GM19372 (cell line): Measurements from ENCODE around the gene DPH3.

Experiments used
- ATAC-seq: cut with Tn5 transposase; IDR thresholded peaks from one replicate; pipeline ENCODE4 v1.9.1; 2021; ENCODE audit warnings: mild to moderate bottlenecking, low read depth, moderate library complexity; ENCODE audit not compliant: unreplicated experiment

DPH3 gene

GRCh38 chr3:16258177-16258576, 6.6 kb downstream of the DPH3 start:
- no peak for ATAC-seq

GRCh38 chr3:16257309-16257708, 7.4 kb downstream of the DPH3 start:
- no peak for ATAC-seq

GRCh38 chr3:16255726-16256125, 9.0 kb downstream of the DPH3 start:
- ATAC-seq: no peak

- no peak for ATAC-seq
Measured at GRCh38 chr3:16255326-16255725, 9.4 kb downstream of the DPH3 start.

GRCh38 chr3:16254916-16255315, 9.8 kb downstream of the DPH3 start:
- no peak for ATAC-seq

GRCh38 chr3:16253601-16254000, 11.1 kb downstream of the DPH3 start:
- ATAC-seq: no peak

- ATAC-seq: no peak
Measured at GRCh38 chr3:16252988-16253387, 11.8 kb downstream of the DPH3 start.

- no peak for ATAC-seq
Measured at GRCh38 chr3:16252243-16252978, 12.3 kb downstream of the DPH3 start.

- ATAC-seq: no peak
Measured at GRCh38 chr3:16251316-16252085, 13.2 kb downstream of the DPH3 start.

GRCh38 chr3:16249886-16250285, 14.9 kb downstream of the DPH3 start:
- ATAC-seq: no peak

- ATAC-seq: no peak
Measured at GRCh38 chr3:16249336-16249735, 15.4 kb downstream of the DPH3 start.

- ATAC-seq: no peak
Measured at GRCh38 chr3:16248556-16248955, 16.2 kb downstream of the DPH3 start.

GRCh38 chr3:16247282-16248061, 17.3 kb downstream of the DPH3 start:
- ATAC-seq: peak; percentile 85

GRCh38 chr3:16245609-16246008, 19.1 kb downstream of the DPH3 start:
- no peak for ATAC-seq

- ATAC-seq: no peak
Measured at GRCh38 chr3:16243706-16244490, 20.8 kb downstream of the DPH3 start.

GRCh38 chr3:16242177-16242576, 22.6 kb downstream of the DPH3 start:
- ATAC-seq: no peak

- no peak for ATAC-seq
Measured at GRCh38 chr3:16241225-16241624, 23.5 kb downstream of the DPH3 start.

- ATAC-seq: no peak
Measured at GRCh38 chr3:16240229-16241023, 24.3 kb downstream of the DPH3 start.

- no peak for ATAC-seq
Measured at GRCh38 chr3:16239780-16240179, 25.0 kb downstream of the DPH3 start.
